ENCODE results near the gene PALB2. TPM values are rescaled to one million over a fixed set of nuclear protein-coding genes. Genes with fewer than 3 reads are reported as not detected.
"Not testable (repeated sequence)": the region's sequence is repeated elsewhere in the genome, so short reads cannot be mapped to it uniquely, and the experiment has no call there.

PALB2 gene
- total and polyA plus RNA-seq, 4 experiments from 2014 or later = 5.4 to 15.0 (median 9.8) TPM

DNA sequence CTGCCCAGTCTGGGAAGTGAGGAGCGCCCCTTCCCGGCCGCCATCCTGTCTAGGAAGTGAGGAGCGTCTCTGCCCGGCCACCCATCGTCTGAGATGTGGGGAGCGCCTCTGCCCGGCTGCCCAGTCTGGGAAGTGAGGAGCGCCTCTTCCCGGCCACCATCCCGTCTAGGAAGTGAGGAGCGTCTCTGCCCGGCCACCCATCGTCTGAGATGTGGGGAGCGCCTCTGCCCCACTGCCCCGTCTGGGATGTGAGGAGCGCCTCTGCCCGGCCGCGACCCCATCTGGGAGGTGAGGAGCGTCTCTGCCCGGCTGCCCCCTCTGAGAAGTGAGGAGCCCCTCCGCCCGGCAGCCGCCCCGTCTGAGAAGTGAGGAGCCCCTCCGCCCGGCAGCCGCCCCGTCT, 57.8 kb downstream of the PALB2 start:
- CTCF ChIA-PET (ENCODE audit: partially characterized antibody); H3K4me3 Mint-ChIP-seq; H3K9me3 ChIP-seq (ENCODE audit: control insufficient read depth in 1 of 2, low read length in 2 of 2); H3K4me1 ChIP-seq (ENCODE audit: insufficient read depth, low read length); intact Hi-C loops (cut with micrococcal nuclease); DNase-seq; H3K9me3 Mint-ChIP-seq; H3K4me3 ChIP-seq (ENCODE audit: low read length in 2 of 2); H3K27me3 Mint-ChIP-seq; H3K27ac ChIP-seq (ENCODE audit: low read depth, low read length); H3K27me3 ChIP-seq (ENCODE audit: insufficient read depth, low read length); H3K27ac Mint-ChIP-seq; H3K4me1 Mint-ChIP-seq; POLR2A ChIA-PET (ENCODE audit: partially characterized antibody): not testable (repeated sequence)
- H3K36me3 Mint-ChIP-seq = peaks cover 41 to 65% of the 10 kb centered on the region in 2 donors
- H3K36me3 ChIP-seq (ENCODE audit: insufficient read depth, low read length) = peaks cover 50% of the 10 kb centered on the region

DNA sequence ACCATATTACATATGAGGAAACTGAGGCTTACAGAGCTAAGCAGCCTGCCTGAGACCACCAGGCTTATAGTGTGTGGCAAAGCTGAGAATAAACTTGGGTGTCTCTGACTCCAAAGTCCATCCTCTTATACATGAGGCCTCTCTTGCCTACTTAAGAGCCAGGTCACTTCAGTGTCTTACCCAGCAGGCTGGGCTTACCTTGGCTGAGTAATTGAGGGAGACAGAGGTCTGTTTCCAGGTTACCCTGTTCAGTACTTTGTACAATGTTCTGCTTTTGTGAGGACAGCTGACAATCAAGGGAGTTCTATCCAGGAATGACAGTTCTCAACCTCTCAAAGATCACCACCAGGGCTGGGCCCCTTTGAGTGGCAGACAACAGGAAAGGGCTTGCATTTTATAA, 59.3 kb downstream of the PALB2 start:
- Histone ChIP-seq H3K9me3 (ENCODE audit: control insufficient read depth in 1 of 2, low read length in 2 of 2) (no peaks in the 10 kb centered on the region), H3K27me3 (ENCODE audit: insufficient read depth, low read length) (no peaks in the 10 kb centered on the region), H3K4me1 (ENCODE audit: insufficient read depth, low read length) (no peaks in the 10 kb centered on the region), H3K4me3 (ENCODE audit: low read length in 2 of 2) (no peak overlapping the region), H3K36me3 (ENCODE audit: insufficient read depth, low read length) (peaks cover 39% of the 10 kb centered on the region), H3K27ac (ENCODE audit: low read depth, low read length) (no peak overlapping the region)
- Mint-ChIP-seq H3K4me1 (no peaks in the 10 kb centered on the region), H3K36me3 (peaks cover 37 to 61% of the 10 kb centered on the region in 2 donors), H3K27ac (peak overlapping the region in 1 of 7 donors; percentile 52), H3K27me3 (no peaks in the 10 kb centered on the region), H3K4me3 (no peak overlapping the region), H3K9me3 (no peaks in the 10 kb centered on the region)
- ChIA-PET POLR2A (ENCODE audit: partially characterized antibody) (no interaction called here), CTCF (ENCODE audit: partially characterized antibody) (no interaction called here)
- intact Hi-C loops (cut with micrococcal nuclease) = no loop called here
- no peak for DNase-seq

DNA sequence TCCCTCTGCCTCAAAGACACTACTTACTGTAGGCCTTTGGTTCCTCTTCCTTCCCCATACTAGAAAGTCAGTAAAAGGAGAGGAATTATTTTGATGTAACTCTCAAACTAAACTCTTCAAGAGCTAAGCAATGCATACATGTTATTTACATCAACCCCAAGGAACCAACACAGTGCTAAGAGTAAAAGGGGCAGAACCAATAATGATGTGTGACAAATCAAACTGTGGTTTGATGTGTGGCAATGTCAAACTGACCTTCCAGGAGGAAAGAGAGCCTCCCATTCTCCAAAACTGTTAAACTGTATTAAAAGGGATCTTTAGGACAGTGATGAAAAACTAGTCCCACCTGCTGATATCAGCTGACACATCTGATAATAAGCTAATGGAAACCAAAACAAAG, 60.7 kb downstream of the PALB2 start:
- intact Hi-C loops (cut with micrococcal nuclease) = no loop called here
- no peaks in the 10 kb centered on the region for H3K27me3 ChIP-seq (ENCODE audit: insufficient read depth, low read length)
- no peak overlapping the region for H3K27ac ChIP-seq (ENCODE audit: low read depth, low read length)
- H3K4me3 Mint-ChIP-seq = no peak overlapping the region
- peaks cover 31 to 62% of the 10 kb centered on the region in 2 donors for H3K36me3 Mint-ChIP-seq
- no peaks in the 10 kb centered on the region for H3K4me1 ChIP-seq (ENCODE audit: insufficient read depth, low read length)
- ChIA-PET POLR2A (ENCODE audit: partially characterized antibody) (no interaction called here), CTCF (ENCODE audit: partially characterized antibody) (no interaction called here)
- no peaks in the 10 kb centered on the region for H3K9me3 ChIP-seq (ENCODE audit: control insufficient read depth in 1 of 2, low read length in 2 of 2)
- no peaks in the 10 kb centered on the region for H3K4me1 Mint-ChIP-seq
- no peak overlapping the region for H3K4me3 ChIP-seq (ENCODE audit: low read length in 2 of 2)
- no peaks in the 10 kb centered on the region for H3K27me3 Mint-ChIP-seq
- H3K27ac Mint-ChIP-seq = peak overlapping the region in 1 of 7 donors; percentile 30
- DNase-seq = no peak
- H3K36me3 ChIP-seq (ENCODE audit: insufficient read depth, low read length) = peaks cover 38% of the 10 kb centered on the region
- H3K9me3 Mint-ChIP-seq = no peaks in the 10 kb centered on the region

DNA sequence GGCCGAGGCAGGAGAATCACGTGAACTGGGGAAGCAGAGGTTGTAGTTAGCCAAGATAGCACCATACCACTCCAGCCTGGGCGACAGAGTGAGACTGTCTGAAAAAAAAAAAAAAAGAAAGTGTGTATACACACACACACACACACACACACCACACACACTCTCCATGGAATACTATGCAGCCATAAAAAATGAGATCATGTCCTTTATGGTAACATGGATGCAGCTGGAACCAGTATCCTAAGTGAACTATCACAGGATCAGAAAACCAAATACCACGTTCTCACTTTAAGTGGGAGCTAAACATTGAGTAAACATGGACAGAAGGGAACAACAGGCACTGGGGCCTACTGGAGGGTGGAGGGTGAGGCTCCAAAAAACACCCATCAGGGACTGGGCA, 61.7 kb downstream of the PALB2 start:
- Histone ChIP-seq H3K4me1 (ENCODE audit: insufficient read depth, low read length) (no peaks in the 10 kb centered on the region), H3K36me3 (ENCODE audit: insufficient read depth, low read length) (peaks cover 32% of the 10 kb centered on the region), H3K4me3 (ENCODE audit: low read length in 2 of 2) (no peak overlapping the region), H3K27ac (ENCODE audit: low read depth, low read length) (no peak overlapping the region), H3K27me3 (ENCODE audit: insufficient read depth, low read length) (no peaks in the 10 kb centered on the region), H3K9me3 (ENCODE audit: control insufficient read depth in 1 of 2, low read length in 2 of 2) (no peaks in the 10 kb centered on the region)
- H3K4me3 Mint-ChIP-seq = no peak overlapping the region
- intact Hi-C loops (cut with micrococcal nuclease) = no loop called here
- no peaks in the 10 kb centered on the region for H3K27me3 Mint-ChIP-seq
- peaks cover 25 to 57% of the 10 kb centered on the region in 2 donors for H3K36me3 Mint-ChIP-seq
- H3K27ac Mint-ChIP-seq = no peak overlapping the region
- H3K9me3 Mint-ChIP-seq = no peaks in the 10 kb centered on the region
- DNase-seq = no peak
- POLR2A ChIA-PET (ENCODE audit: partially characterized antibody) = no interaction called here
- H3K4me1 Mint-ChIP-seq = no peaks in the 10 kb centered on the region
- CTCF ChIA-PET (ENCODE audit: partially characterized antibody) = no interaction called here

DNA sequence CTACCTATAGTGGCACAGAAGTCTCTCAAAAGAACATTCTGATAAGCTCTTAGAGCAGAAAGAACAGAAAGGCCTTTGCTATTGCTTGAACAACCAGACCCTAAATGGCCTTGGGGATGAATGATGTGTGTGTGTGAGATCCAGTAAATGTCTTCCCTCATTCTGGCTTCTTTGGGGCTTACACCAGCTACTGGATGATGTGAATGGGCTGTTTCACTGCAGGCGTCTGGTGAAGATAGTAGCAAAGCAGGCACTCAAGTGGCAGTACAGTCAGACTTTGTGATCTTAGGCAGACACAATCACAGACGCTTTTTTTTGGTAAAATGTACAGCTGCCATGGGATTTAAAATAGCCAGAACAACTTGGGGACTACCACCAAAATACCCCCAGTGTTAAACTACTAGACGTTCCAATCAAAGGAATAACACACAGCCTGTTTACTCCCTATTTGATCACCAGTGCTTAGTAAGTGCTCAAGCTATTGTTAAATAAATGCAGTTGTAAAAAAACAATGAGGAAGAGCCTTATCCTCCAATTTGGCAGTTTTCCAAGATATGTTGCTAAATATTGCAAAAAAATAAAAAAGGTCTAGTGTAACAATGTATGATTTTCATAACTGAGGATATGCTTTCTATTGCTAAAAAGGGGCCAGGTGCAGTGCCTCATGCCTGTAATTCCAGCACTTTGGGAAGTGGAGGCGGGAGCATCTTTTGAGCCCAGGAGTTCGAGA, 62.8 kb downstream of the PALB2 start:
- CTCF ChIA-PET (ENCODE audit: partially characterized antibody) = no interaction called here
- H3K4me1 ChIP-seq (ENCODE audit: insufficient read depth, low read length) = no peaks in the 10 kb centered on the region
- no peak for DNase-seq
- H3K36me3 Mint-ChIP-seq = peaks cover 27 to 64% of the 10 kb centered on the region in 2 donors
- H3K4me1 Mint-ChIP-seq = no peaks in the 10 kb centered on the region
- no peak overlapping the region for H3K27ac ChIP-seq (ENCODE audit: low read depth, low read length)
- no peaks in the 10 kb centered on the region for H3K27me3 ChIP-seq (ENCODE audit: insufficient read depth, low read length)
- H3K27ac Mint-ChIP-seq = no peak overlapping the region
- POLR2A ChIA-PET (ENCODE audit: partially characterized antibody) = no interaction called here
- intact Hi-C loops (cut with micrococcal nuclease) = no loop called here
- H3K9me3 Mint-ChIP-seq = no peaks in the 10 kb centered on the region
- peaks cover 40% of the 10 kb centered on the region for H3K36me3 ChIP-seq (ENCODE audit: insufficient read depth, low read length)
- H3K4me3 ChIP-seq (ENCODE audit: low read length in 2 of 2) = no peak overlapping the region
- H3K27me3 Mint-ChIP-seq = no peaks in the 10 kb centered on the region
- H3K4me3 Mint-ChIP-seq = no peak overlapping the region
- no peaks in the 10 kb centered on the region for H3K9me3 ChIP-seq (ENCODE audit: control insufficient read depth in 1 of 2, low read length in 2 of 2)

DNA sequence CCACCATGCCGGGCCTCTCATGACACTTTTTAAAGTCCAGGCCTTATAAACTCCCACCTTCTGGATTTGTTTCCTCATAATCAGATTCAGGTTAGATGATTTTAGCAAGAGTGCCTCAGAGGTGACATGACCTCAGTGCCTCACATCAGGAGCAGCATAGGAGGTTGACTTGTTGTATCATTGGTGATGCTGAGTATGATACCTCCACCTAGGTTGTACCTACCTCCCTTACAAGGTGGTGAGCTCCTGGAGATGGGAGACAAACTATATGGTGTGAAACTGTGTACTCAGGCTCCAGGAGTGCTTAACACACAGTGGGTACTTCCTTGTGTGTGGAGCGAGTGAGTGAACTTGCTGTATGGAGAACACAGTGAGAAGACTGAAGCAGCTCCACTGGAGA, 63.6 kb downstream of the PALB2 start:
- no peaks in the 10 kb centered on the region for H3K9me3 ChIP-seq (ENCODE audit: control insufficient read depth in 1 of 2, low read length in 2 of 2)
- Mint-ChIP-seq H3K27me3 (no peaks in the 10 kb centered on the region), H3K36me3 (peaks cover 33 to 67% of the 10 kb centered on the region in 2 donors), H3K9me3 (no peaks in the 10 kb centered on the region), H3K4me1 (no peaks in the 10 kb centered on the region), H3K27ac (no peak overlapping the region), H3K4me3 (no peak overlapping the region)
- H3K27ac ChIP-seq (ENCODE audit: low read depth, low read length) = no peak overlapping the region
- H3K4me1 ChIP-seq (ENCODE audit: insufficient read depth, low read length) = no peaks in the 10 kb centered on the region
- H3K36me3 ChIP-seq (ENCODE audit: insufficient read depth, low read length) = peaks cover 47% of the 10 kb centered on the region
- H3K4me3 ChIP-seq (ENCODE audit: low read length in 2 of 2) = no peak overlapping the region
- intact Hi-C loops (cut with micrococcal nuclease) = no loop called here
- H3K27me3 ChIP-seq (ENCODE audit: insufficient read depth, low read length) = no peaks in the 10 kb centered on the region
- POLR2A ChIA-PET (ENCODE audit: partially characterized antibody) = no interaction called here
- CTCF ChIA-PET (ENCODE audit: partially characterized antibody) = no interaction called here
- DNase-seq = no peak

DNA sequence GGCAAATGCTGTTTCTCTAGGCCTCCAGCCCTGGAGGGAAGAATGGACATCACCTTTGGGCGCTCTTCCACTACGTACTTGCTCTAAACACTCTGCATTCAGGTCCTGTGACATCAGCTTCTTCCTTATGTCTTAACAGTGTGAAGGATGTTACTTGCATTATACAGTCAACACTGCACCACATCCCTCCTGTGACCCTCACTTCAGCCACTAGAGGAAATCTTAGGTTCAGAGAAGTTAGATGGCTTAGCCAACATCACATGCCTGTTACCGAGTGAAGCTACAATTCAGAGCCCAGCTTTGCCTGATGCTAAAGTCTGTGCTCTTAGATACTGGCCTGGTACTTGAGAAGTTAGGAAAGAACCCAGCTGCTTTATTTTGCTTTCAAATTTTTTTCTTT, 65.3 kb downstream of the PALB2 start:
- peaks cover 39 to 69% of the 10 kb centered on the region in 2 donors for H3K36me3 Mint-ChIP-seq

More for the DNA sequence above, 65.3 kb downstream of the PALB2 start:
- Histone ChIP-seq H3K36me3 (ENCODE audit: insufficient read depth, low read length) (peaks cover 52% of the 10 kb centered on the region), H3K4me3 (ENCODE audit: low read length in 2 of 2) (no peak overlapping the region), H3K4me1 (ENCODE audit: insufficient read depth, low read length) (no peaks in the 10 kb centered on the region), H3K27ac (ENCODE audit: low read depth, low read length) (no peak overlapping the region), H3K27me3 (ENCODE audit: insufficient read depth, low read length) (no peaks in the 10 kb centered on the region), H3K9me3 (ENCODE audit: control insufficient read depth in 1 of 2, low read length in 2 of 2) (no peaks in the 10 kb centered on the region)
- DNase-seq = no peak
- CTCF ChIA-PET (ENCODE audit: partially characterized antibody) = interaction anchor here (0.9 to 1.2 kb wide), 2 partner anchors 17 to 21 kb away, joined by 4 to 5 read pairs; no protein-coding TSS in a partner anchor
- intact Hi-C loops (cut with micrococcal nuclease) = no loop called here
- Mint-ChIP-seq H3K4me1 (no peaks in the 10 kb centered on the region), H3K27ac (peak overlapping the region in 1 of 7 donors; percentile 75), H3K9me3 (no peaks in the 10 kb centered on the region), H3K27me3 (no peaks in the 10 kb centered on the region), H3K4me3 (no peak overlapping the region)
- POLR2A ChIA-PET (ENCODE audit: partially characterized antibody) = no interaction called here

Data from CD4-positive, alpha-beta memory T cell (primary cell).